TTC549 (cell line): ENCODE measurements around the gene FBLN7.

Source experiments
- FAIRE-seq: peaks from 2 replicates; lab custom pipeline; 2012; peaks lifted over from hg19 to GRCh38; lab: Jason Lieb, UNC

FBLN7 gene

GRCh38 chr2:112157472-112157871, 19.3 kb downstream of the FBLN7 start:
- FAIRE-seq = no peak

DNA sequence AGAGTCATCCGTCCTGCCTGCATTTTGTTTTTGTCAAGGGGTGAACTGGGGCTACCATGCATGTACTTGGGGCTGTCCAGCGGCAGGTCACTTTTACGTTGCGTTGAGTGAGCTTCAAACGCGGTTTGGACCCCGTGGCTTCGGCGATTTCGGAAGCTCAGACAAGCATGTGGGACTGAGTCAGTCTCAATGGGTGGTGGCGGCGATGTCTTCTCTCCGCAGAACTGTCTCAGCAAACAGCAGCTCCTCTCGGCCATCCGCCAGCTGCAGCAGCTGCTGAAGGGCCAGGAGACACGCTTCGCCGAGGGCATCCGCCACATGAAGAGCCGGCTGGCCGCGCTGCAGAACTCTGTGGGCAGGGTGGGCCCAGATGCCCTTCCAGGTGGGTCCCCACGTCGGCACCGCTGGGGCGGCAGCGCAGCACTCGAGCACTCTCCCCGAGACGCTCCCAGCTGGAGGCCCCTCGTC, 21.3 kb downstream of the FBLN7 start:
- no peak for FAIRE-seq

- no peak for FAIRE-seq
Measured at GRCh38 chr2:112160283-112161250, 22.4 kb downstream of the FBLN7 start.

- no peak for FAIRE-seq
Measured at GRCh38 chr2:112161431-112162145, 23.4 kb downstream of the FBLN7 start.

- no peak for FAIRE-seq
Measured at GRCh38 chr2:112162341-112162740, 24.2 kb downstream of the FBLN7 start.

GRCh38 chr2:112162956-112163355, 24.8 kb downstream of the FBLN7 start:
- no peak for FAIRE-seq

GRCh38 chr2:112163541-112163981, 25.4 kb downstream of the FBLN7 start:
- FAIRE-seq = no peak

DNA sequence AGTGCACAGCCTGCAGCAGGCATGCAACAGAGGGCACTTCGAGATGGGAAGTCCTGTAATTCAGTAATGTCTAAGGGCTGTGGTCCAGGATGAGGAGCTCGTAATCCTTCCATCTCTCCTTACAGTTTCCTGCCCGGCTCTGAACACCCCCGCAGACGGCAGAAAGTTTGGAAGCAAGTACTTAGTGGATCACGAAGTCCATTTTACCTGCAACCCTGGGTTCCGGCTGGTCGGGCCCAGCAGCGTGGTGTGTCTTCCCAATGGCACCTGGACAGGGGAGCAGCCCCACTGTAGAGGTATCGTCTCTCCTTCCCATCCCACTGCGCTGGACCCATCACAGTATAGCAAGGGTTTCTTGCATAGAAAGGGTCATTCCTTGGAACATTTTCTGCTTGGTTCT, 26.7 kb downstream of the FBLN7 start:
- FAIRE-seq = no peak

DNA sequence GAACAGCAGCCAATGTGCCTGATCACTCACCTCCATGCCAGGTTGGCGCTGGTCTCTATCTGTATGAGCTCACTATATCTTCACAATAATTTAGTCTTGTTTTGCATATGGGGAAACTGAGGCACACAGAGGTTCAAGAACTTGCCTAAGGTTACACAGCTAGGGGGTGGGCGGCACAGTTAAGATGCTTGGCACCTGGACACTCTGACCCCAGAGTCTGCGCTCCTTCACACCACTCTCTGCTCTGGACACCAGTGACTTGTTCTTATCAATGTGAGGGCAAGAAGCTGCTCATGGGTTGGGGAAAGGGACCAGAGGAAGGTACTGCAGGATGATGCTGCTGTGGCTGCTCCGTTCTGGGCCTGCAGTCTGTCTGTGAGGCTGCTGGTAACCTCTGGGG, 27.1 kb downstream of the FBLN7 start:
- no peak for FAIRE-seq

DNA sequence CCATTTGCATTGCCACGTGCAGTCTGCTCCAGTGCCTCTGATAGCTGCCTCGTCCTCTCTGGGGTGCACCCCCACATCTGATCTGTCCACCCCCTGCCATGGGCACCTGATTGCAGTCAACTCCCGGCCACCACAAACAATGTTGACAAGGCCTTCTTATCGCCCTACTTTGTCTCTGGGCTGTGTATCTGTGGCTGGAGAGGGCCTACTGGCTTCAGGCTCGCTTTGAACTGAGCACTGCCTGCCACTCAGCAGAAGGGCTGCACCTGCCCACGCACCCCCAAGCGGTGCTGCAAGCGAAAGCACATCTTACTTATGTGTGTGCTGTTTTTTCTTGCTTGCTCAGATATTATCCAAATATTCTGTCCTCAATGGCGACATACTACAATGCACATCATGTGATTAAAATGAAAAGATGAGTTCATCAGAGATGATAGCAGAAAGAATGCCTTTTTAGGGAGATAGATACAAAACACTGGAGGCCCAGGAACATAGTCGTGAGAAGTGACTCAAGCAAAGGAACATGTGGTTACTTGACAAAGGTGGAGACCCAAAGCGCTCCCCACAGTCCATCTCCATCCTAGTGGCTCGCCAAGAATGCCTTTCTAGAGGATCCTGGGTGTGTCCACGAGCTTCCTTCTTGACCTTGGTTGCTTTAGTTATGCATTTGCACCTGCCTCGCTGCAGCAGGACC, 28.8 kb downstream of the FBLN7 start:
- no peak for FAIRE-seq

GRCh38 chr2:112168422-112169124, 30.4 kb downstream of the FBLN7 start:
- no peak for FAIRE-seq

DNA sequence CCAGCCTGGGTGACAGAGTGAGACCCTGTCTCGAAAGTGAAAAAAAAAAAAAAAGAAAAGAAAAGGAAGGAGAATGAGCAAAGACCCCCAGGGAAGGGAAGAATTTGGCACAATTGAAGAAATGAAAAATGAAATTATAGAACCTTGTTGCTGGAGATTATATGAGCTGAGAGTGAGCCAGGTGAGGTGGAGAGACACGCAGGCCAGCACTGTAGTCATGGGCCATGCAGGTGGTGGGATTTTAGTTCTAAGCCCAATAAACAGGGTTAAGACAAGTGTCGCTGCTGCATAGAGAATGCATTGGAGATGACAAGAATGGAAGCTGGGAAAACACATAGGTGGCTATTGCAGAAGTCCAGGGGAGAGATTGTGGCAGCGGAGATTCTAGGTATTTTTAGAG, 32.3 kb downstream of the FBLN7 start:
- no peak for FAIRE-seq

DNA sequence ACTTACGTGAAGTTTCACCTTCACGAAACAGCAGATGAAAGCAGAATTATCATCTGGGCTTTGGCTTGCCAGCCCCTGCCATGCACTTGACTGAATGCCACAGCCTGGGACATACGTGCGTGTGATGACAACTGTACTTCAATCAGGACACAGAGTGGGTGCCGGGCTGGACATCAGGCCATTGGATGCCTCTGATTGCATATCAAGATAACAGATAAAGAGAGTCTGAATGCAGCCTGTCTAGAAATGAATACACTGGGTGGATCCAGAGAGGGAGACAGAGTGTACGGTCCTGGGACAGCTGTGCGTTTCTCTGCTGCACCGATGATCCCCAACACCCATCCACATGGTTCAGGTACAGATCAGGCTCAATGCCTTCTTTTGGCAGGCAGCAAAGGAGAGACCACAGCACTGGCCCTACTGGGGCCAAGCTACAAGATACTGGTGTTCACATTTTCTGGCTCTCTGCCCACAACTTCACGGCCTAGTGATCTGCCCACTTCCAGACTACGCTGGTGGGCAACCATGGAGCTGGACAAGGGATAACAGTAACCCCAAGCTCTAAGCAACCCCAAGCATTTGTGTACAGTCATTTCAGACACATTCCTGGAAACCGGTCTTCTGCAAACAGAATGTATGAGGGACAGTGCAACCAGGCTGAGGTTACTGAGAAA, 35.6 kb downstream of the FBLN7 start:
- no peak for FAIRE-seq

- FAIRE-seq = no peak
Measured at GRCh38 chr2:112174383-112174782, 36.2 kb downstream of the FBLN7 start.

DNA sequence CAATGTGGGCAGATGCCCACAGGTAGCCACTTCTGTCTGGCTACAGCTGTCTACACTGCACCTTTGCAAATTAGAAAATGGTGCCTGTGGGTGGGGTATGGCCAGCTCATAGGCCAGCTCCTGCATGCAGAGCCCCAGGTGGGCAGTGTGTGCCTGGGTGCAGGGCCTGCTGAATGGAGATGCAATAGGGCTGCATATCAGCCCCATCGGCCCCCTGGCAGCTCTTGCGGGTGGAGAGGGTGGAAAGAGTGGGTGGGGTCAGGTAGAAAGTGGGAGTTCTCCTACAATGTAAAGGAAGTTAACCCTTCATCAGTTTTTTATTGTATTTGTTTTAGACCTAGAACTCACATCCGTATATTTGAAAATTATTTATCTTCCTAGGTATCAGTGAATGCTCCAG, 37.1 kb downstream of the FBLN7 start:
- FAIRE-seq = no peak

DNA sequence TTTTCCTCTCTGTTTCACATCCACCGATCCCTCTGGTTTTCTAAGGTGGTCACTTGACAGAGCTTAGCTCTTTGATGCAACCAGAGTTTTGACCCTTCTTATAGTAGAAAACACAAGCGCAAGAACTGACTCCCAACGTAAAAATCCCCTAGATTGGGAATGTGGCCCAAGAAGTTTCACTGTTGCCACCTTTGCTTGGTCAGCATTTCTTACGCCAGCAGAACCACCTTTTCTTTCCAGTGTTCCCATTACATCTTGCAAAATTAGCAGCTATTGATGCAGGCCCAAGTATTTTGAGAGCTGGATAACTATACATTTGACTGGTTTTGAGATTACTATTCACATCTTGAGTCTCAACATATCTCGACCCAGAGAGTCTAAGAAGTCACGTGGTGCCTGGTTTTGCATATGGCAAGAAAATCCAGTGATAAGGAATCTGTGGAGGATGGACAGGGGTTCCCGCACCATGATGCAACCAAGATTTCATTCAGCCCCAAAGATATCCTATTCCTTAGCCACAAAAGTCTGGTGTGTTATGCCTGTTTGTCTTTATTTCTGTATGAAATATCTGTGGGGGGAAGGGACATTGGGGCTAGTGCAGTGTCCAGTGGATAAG, 37.9 kb downstream of the FBLN7 start:
- FAIRE-seq = no peak

GRCh38 chr2:112181571-112182290, 43.5 kb downstream of the FBLN7 start:
- FAIRE-seq = no peak

DNA sequence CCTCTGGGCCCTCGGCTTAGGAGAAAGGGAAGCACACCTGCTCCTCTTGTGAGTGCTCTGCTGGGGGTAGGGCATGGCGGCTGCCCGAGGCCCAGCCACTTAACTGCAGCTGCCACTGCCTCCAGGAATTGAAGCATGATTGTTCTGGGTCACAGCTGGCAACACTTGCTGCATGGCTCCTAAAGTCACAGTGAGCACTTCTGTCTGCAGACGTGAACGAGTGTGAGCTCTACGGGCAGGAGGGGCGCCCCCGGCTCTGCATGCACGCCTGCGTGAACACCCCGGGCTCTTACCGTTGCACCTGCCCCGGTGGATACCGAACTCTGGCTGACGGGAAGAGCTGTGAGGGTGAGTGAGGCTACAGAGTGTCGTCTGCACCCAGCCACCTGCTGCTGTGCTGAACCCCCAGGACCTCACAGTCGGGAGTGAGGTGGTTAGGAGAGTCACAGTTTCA, 44.4 kb downstream of the FBLN7 start:
- no peak for FAIRE-seq

- FAIRE-seq = no peak
Measured at GRCh38 chr2:112183327-112184025, 45.3 kb downstream of the FBLN7 start.

GRCh38 chr2:112184121-112184520, 45.9 kb downstream of the FBLN7 start:
- FAIRE-seq = no peak
